GM12878 (cell line): ENCODE measurements around the gene PPP2R1A. TPM values are rescaled to one million over a fixed set of nuclear protein-coding genes. Genes with fewer than 3 reads are reported as not detected.

ENCODE experiments used
- ATAC-seq: fragments of 200-7000 bp; cut with Tn5 transposase; 3 replicates; pipeline ENCODE4 v1.9.1; 2020; ENCODE audit warnings: mild to moderate bottlenecking, moderate library complexity
- BruUV-seq: library from RNA; stranded (reverse); fragments of 400-500 nt; replicated peaks from 2 replicates; lab custom pipeline; 2021; lab: Mats Ljungman, UMichigan
- CTCF ChIA-PET: fragments of 300-600 bp; sonication (Branson Sonifier 250); formaldehyde crosslinking; extraction: SDS; loops from one replicate; lab custom pipeline; 2021; ENCODE audit warnings: inconsistent platforms; lab: Yijun Ruan, JAX
- POLR2A ChIA-PET: fragments of 350-600 bp; formaldehyde crosslinking; extraction: SDS; loops from one replicate; lab custom pipeline; 2021; ENCODE audit warnings: inconsistent platforms; lab: Charles Lee
- RAD21 ChIA-PET: fragments of 300-600 bp; sonication (Branson Sonifier 250); formaldehyde crosslinking; loops from one replicate; lab custom pipeline; 2023; ENCODE audit warnings: antibody characterized with exemption; ENCODE audit not compliant: unreplicated experiment; lab: Charles Lee
- SMC1A ChIA-PET: fragments of 300-600 bp; sonication (Branson Sonifier 250); formaldehyde crosslinking; loops from one replicate; lab custom pipeline; 2023; ENCODE audit not compliant: unreplicated experiment, uncharacterized antibody; lab: Charles Lee
- DNase-seq: peaks from one replicate; pipeline ENCODE4 v3.0.0-alpha.2; 2011; ENCODE audit warnings: low read depth, low spot score
- FAIRE-seq: peaks from 3 replicates; lab custom pipeline; 2011; peaks lifted over from hg19 to GRCh38; lab: Jason Lieb, UNC
- H2AFZ ChIP-seq: 2 replicates; pipeline ENCODE4 v1.6.0; 2011; ENCODE audit warnings: low read depth, low read length, control low read depth; ENCODE audit not compliant: control insufficient read depth
- H3K27ac ChIP-seq: 2 replicates; pipeline ENCODE4 v1.5.1; 2011; ENCODE audit warnings: control low read depth; ENCODE audit not compliant: control insufficient read depth, insufficient read depth
- H3K27me3 ChIP-seq, 2 experiments: replicated peaks in 1 of 2; 2 replicates each; pipeline versions ENCODE4 v1.6.0 to v1.6.1; 2011; ENCODE audit warnings: low read length in 1 of 2; ENCODE audit not compliant: control insufficient read depth in 2 of 2, insufficient read depth in 2 of 2
- H3K36me3 ChIP-seq, 2 experiments: 2 replicates each; pipeline ENCODE4 v1.5.1; 2011; ENCODE audit warnings: low read length in 1 of 2; ENCODE audit not compliant: control insufficient read depth in 2 of 2, insufficient read depth in 2 of 2
- H3K4me1 ChIP-seq: 2 replicates; pipeline ENCODE4 v1.6.1; 2011; ENCODE audit warnings: mild to moderate bottlenecking, low read length, moderate library complexity, mixed read lengths; ENCODE audit not compliant: control insufficient read depth, insufficient read depth
- H3K4me2 ChIP-seq: 2 replicates; pipeline ENCODE4 v1.6.0; 2011; ENCODE audit warnings: control low read depth; ENCODE audit not compliant: control insufficient read depth, insufficient read depth
- H3K4me3 ChIP-seq: fragments of 200-600 bp; sonication (generic); 2 replicates; pipeline ENCODE4 v1.5.1; 2016
- H3K79me2 ChIP-seq: 2 replicates; pipeline ENCODE4 v1.6.0; 2011; ENCODE audit warnings: low read length; ENCODE audit not compliant: control insufficient read depth, insufficient read depth
- H3K9ac ChIP-seq: 2 replicates; pipeline ENCODE4 v1.8.0; 2011; ENCODE audit warnings: low read length, control low read depth, mixed read lengths; ENCODE audit not compliant: control insufficient read depth, insufficient read depth
- H3K9me3 ChIP-seq: replicated peaks from 3 replicates; pipeline ENCODE4 v1.5.1; 2011; ENCODE audit warnings: mild to moderate bottlenecking, low read length; ENCODE audit not compliant: control insufficient read depth, insufficient read depth
- H4K20me1 ChIP-seq: 2 replicates; pipeline ENCODE4 v1.6.0; 2011; ENCODE audit not compliant: control insufficient read depth, insufficient read depth
- FOS ChIP-seq: IDR thresholded peaks from 3 replicates; pipeline ENCODE4 v1.6.1; 2011; ENCODE audit warnings: borderline replicate concordance; ENCODE audit not compliant: insufficient read length; ENCODE audit errors: extremely low read depth
- NBN ChIP-seq: fragments of 450-650 bp; IDR thresholded peaks from 2 replicates; pipeline ENCODE4 v1.6.1; 2016
- NFYB ChIP-seq: IDR thresholded peaks from 2 replicates; pipeline ENCODE4 v1.6.1; 2011; ENCODE audit warnings: low read depth, mild to moderate bottlenecking, low read length, improper control_type of control experiment, moderate library complexity; ENCODE audit not compliant: insufficient read depth
- POLR2A ChIP-seq: IDR thresholded peaks from 2 replicates; pipeline ENCODE4 v1.6.1; 2011; ENCODE audit warnings: low read depth, mild to moderate bottlenecking, low read length
- ZNF622 ChIP-seq: fragments of 450-650 bp; IDR thresholded peaks from 2 replicates; pipeline ENCODE4 v1.6.1; 2017; ENCODE audit warnings: mild to moderate bottlenecking, inconsistent platforms
- ZSCAN29 ChIP-seq: fragments of 450-650 bp; IDR thresholded peaks from 2 replicates; pipeline ENCODE4 v1.6.1; 2017; ENCODE audit warnings: mild to moderate bottlenecking, moderate library complexity
- WGBS: methylation state at CpG from one replicate; pipeline ENCODE4 v1.1.6; 2016; ENCODE audit warnings: low lambda C conversion rate; ENCODE audit not compliant: insufficient replicate concordance, insufficient coverage; ENCODE audit errors: missing lambda C conversion rate; 5-methylcytosine and 5-hydroxymethylcytosine counted together
- in situ Hi-C: fragments of 300-500 bp; cut with MboI; formaldehyde crosslinking; loops from 9 replicates; pipeline ENCODE4 v1.14.3; 2018; ENCODE audit warnings: mixed read lengths
- intact Hi-C: fragments of 100-400 bp; cut with micrococcal nuclease; formaldehyde crosslinking; loops from one replicate; pipeline ENCODE4 v1.14.2; 2022; ENCODE audit not compliant: unreplicated experiment
- polyA plus RNA-seq, 11 experiments: library from polyadenylated mRNA; depleted of rRNA in 4 of 11; unstranded in 6 of 11; stranded (reverse) in 5 of 11; fragments of >200 nt; fragmentation: Nextera tagmentation in 4 of 11; fragmentation: Illumina TruSeq in 1 of 11; extraction: Ambion mirVana in 4 of 11; extraction: Trizol in 1 of 11; gene quantifications; 1 replicate in 1 of 11; 2 replicates in 10 of 11; pipeline versions ENCODE4 v1.2.1 to v1.2.3, GENCODE V29; 2011 to 2016; ENCODE audit warnings: inconsistent platforms in 2 of 11, missing spikeins in 2 of 11, low read depth in 1 of 11
- total RNA-seq, 4 experiments: library from RNA; depleted of rRNA in 3 of 4; stranded (reverse); fragments of >200 nt in 3 of 4; fragmentation: Illumina TruSeq in 1 of 4; extraction: Trizol in 1 of 4; gene quantifications; 2 replicates each; pipeline versions ENCODE4 v1.2.1 to v1.2.3, GENCODE V29; 2013 to 2021
- TF ChIP-seq, protein P1 (sequence below): fragments of 450-650 bp; formaldehyde crosslinking; IDR thresholded peaks from 2 replicates; pipeline ENCODE4 v1.4.0; 2020; ENCODE audit warnings: mild to moderate bottlenecking, moderate library complexity

PPP2R1A gene
- total and polyA plus RNA-seq, 10 of the 15 experiments (the other 5 are each of a cell fraction or from before 2014, with no cell fraction given): 16.0 to 359 (median 140) TPM

DNA sequence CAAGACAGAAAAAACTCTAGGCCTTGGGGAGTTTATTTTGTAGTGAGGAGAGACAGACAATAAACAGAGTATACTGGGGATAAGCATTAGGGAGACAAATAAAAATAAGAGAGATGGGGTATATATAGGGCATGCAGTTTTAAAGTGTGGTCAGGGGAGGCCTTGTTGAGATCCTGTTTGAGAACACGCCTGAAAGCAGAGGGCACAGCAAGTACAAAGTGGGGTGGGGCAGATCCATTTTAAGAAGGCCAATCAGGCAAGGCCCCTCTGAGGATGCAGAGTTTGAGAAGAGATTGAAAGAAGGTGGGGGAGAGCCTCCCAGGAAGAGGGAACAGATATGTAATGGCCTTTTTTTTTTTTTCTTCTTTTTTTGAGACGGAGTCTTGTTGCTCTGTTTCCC is 2.1 kb downstream of the PPP2R1A start:
- ChIA-PET RAD21 (no interaction called here), POLR2A (no interaction called here), CTCF (no interaction called here), SMC1A (no interaction called here)
- Histone ChIP-seq H3K9me3 (no peaks in the 10 kb centered on the region), H3K4me3 (peak overlapping the region; percentile 91), H3K79me2 (peaks cover 70% of the 10 kb centered on the region), H3K4me1 (no peaks in the 10 kb centered on the region; the same call in 1 of the 2 replicates), H3K4me2 (peak overlapping the region; percentile 92), H3K9ac (peak overlapping the region; percentile 97; the same call in 1 of the 2 replicates), H3K27me3 (no peaks in the 10 kb centered on the region), H4K20me1 (peaks cover 12% of the 10 kb centered on the region), H3K27ac (peak overlapping the region; percentile 98; the same call in 1 of the 2 replicates), H2AFZ (no peak overlapping the region), H3K36me3 (peaks cover 6 to 20% of the 10 kb centered on the region in 2 experiments)
- FAIRE-seq (no peak), ATAC-seq (no peak), DNase-seq (no peak)
- no TSS peak for BruUV-seq
- in situ Hi-C loops (no loop called here), intact Hi-C loops (loop anchor here (5.0 kb wide), 1 partner anchor 55 kb away; the partner anchor contains the start of gene ZNF616)
- 43% methylated on average over 1 of the region's 2 CpGs for WGBS
- TF ChIP-seq NFYB (0 out of 2 replicates have a peak, but pooled peaks have one; percentile 22), FOS (no peak), POLR2A (0 out of 2 replicates have a peak, but pooled peaks have one; percentile 22), ZSCAN29 (no peak), ZNF622 (no peak), NBN (no peak)
- TF ChIP-seq, protein P1, sequence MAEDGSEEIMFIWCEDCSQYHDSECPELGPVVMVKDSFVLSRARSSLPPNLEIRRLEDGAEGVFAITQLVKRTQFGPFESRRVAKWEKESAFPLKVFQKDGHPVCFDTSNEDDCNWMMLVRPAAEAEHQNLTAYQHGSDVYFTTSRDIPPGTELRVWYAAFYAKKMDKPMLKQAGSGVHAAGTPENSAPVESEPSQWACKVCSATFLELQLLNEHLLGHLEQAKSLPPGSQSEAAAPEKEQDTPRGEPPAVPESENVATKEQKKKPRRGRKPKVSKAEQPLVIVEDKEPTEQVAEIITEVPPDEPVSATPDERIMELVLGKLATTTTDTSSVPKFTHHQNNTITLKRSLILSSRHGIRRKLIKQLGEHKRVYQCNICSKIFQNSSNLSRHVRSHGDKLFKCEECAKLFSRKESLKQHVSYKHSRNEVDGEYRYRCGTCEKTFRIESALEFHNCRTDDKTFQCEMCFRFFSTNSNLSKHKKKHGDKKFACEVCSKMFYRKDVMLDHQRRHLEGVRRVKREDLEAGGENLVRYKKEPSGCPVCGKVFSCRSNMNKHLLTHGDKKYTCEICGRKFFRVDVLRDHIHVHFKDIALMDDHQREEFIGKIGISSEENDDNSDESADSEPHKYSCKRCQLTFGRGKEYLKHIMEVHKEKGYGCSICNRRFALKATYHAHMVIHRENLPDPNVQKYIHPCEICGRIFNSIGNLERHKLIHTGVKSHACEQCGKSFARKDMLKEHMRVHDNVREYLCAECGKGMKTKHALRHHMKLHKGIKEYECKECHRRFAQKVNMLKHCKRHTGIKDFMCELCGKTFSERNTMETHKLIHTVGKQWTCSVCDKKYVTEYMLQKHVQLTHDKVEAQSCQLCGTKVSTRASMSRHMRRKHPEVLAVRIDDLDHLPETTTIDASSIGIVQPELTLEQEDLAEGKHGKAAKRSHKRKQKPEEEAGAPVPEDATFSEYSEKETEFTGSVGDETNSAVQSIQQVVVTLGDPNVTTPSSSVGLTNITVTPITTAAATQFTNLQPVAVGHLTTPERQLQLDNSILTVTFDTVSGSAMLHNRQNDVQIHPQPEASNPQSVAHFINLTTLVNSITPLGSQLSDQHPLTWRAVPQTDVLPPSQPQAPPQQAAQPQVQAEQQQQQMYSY (CRISPR knock-in tag): no peak
